GM21825 (cell line): ENCODE data around the gene GRAP2.
"Not testable (repeated sequence)": the region's sequence is repeated elsewhere in the genome, so short reads cannot be mapped to it uniquely, and the experiment has no call there.

ENCODE experiments used
- ATAC-seq: cut with Tn5 transposase; IDR thresholded peaks from one replicate; pipeline ENCODE4 v1.9.1; 2021; ENCODE audit warnings: mild to moderate bottlenecking, moderate library complexity; ENCODE audit not compliant: unreplicated experiment

The GRAP2 gene

DNA sequence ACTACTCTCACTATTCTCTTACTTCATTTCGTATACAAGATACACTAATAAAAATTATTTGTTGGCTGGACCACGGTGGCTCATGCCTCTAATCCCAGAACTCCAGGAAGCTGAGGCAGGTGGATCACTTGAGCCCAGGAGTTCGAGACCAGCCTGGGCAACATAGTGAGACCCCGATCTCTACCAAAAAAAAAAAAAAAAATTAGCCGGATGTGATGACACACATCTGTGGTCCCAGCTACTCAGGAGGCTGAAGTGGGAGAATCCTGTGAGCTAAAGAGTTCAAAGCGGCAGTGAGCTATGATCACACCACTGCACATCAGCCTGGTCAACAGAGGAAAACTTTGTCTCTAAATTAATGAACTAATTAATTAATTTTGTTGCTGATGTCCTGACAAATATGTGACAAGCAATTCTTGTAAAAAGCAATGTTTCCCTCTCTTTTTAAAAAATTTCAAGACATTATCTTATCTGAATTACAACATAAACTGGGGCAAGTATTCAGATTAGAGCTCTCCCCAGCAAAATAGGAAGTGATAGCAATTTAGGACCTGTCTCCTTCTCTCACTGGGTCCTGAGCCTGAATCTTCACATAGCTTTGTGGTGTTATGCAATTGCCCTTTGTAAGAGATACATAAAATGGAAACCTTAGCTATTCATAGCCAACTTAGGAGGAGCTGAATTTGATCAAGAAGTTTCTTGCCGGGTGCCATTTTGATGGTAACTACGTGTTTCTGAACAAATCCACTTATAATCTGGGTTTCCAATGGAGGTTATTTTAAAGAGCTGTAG, 41.8 kb downstream of the GRAP2 start:
- no peak for ATAC-seq

DNA sequence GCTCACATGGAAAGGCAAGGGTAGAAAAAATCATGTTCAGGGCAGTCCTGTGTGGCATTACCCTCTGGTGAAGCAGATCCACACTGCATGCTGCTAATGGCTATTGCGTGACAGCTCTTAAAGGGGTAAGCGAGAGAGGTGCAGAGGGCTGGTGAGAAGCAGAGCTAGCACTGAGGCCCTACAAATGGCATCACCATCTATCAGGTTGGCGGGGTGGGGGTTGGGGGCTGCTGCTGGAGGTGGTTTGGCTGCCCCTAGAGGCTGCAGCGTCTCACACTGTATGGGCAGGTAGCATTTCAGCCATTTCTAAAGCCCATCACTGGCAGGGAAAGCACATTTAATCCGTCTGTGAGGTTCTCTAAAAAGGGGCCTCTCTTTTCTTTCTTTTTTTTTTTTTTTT, 42.5 kb downstream of the GRAP2 start:
- no peak for ATAC-seq

DNA sequence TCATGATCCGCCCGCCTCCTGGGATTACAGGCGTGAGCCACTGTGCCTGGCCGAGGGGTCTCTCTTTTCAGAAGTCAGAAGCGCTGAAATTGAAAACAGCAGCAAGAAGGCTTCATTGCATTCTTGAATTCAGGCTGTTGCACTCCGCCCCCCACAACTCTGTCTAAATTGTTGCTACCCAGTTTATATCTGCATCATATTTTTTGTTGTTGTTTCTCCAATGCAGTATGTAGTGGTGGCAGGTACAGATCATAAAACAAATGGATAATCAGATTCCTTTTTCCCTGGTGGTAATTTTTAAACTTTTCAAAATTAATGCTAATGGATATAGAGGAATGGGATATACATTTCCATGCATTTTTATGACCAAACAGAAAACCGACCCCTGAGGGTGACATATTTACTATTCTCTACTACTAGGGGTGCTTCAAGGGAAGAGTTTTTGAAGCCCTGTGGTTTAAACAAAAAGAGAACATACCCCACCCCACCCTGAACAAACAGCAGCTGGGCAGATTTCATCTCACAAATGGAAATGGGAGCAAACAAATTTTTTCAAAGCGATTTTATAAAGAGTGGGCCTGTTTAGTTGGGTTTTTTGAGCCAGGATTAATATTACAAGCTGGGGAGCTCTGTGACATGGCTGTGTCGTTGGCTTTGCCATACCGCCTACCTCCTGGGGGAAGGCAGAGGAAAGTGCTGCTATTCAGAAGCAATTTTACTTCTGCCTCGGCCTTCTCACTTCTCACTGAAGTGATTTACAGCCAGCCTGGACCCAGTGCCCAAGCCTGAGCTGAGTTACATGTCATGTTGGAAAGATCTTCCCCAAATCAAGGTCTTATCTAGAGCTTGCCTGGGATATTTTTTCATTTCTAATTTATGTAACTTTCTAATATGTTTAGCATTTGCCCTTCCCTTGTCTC, 43.3 kb downstream of the GRAP2 start:
- no peak for ATAC-seq

DNA sequence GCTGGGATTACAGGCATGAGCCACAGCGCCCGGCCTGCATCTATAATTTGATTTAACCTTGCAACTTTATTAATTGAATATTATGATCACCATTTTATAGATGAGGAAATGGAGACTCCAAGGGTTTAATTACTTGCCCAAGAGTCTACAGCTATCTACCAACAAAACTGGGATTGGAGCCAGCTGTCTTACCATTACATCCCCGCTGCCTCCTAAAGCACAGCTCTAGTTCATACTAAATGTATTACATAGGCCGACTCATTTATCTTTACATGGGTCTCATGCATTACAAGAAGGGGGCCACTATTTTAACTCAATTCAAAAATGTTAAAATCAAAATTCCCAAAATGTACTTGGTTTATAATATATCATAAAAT, 45.2 kb downstream of the GRAP2 start:
- no peak for ATAC-seq

DNA sequence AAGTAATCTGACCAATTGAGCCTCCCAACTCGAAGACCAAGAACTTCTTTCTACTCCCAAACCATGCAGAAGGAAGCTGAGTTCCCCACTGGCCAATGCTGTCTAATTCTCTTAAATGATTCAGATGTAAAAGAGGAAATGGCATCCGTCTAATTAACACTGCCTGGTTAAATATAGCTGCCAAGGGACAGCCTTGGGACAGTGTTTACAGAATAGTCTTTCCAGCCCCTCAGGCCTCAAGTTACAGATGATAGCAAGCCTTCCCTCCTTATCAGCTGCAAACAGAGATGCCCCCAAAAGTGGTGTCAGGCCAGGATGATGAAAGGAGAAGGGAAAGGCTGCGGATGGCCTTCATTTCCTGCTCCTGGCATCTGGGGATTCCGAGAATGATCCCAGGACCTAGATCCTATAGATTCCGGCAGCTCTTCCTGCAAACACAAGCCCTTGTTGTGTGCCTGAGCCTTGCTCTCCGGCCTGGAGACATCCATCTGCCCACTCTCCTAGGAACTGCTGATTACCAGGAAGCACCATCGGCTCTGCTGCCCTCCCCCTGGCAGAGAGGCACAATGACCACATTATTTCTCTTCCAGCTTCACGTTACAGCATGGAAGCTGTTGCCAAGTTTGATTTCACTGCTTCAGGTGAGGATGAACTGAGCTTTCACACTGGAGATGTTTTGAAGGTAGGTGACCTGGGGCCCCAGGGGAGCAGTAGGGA, 45.8 kb downstream of the GRAP2 start:
- no peak for ATAC-seq

DNA sequence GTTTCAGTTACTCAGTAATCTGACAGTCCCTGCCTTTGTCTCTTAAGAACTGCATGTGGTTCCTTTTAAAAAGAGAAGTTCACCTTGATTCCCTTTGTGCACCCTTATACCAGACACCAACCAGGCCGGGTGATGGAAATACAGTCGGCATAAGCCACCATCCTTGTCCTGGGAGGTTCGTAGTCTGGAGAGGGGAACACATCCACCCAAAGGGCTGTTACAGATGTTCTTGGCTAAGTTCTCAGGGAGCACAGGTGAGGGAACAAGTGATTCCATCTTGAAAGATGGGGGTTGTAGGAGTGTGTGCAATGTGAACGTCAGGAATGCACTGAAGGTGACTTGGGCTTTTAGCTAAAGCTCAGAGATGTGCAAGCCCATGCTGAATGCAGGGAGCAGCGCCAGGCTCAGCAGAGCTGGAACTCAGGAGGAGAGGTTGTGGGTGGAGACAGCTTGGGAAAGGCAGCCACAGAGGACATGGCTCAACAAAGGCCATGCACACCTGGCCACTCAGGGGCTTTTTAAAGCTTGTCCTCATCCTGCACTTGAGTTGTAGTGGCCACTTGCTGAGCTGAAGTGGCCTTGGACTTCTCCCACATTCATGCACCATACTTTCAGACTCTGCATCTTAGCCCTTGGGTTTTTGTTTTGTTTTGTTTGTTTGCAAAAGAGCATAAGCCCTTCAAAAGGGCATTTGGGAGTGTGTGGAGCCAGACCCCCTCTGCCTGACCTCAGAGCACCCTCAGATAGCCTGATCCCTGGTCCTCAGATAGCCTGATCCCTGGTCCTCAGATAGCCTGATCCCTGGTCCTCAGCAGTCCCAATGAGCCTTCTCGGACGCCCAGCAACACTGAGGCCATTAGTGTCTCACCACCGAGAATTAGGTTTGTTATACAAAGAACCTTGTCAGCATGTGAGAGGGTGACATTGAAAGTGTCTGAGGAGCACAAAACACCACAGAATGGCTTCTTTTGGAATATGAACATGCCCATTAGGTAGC, 46.6 kb downstream of the GRAP2 start:
- ATAC-seq: no peak

DNA sequence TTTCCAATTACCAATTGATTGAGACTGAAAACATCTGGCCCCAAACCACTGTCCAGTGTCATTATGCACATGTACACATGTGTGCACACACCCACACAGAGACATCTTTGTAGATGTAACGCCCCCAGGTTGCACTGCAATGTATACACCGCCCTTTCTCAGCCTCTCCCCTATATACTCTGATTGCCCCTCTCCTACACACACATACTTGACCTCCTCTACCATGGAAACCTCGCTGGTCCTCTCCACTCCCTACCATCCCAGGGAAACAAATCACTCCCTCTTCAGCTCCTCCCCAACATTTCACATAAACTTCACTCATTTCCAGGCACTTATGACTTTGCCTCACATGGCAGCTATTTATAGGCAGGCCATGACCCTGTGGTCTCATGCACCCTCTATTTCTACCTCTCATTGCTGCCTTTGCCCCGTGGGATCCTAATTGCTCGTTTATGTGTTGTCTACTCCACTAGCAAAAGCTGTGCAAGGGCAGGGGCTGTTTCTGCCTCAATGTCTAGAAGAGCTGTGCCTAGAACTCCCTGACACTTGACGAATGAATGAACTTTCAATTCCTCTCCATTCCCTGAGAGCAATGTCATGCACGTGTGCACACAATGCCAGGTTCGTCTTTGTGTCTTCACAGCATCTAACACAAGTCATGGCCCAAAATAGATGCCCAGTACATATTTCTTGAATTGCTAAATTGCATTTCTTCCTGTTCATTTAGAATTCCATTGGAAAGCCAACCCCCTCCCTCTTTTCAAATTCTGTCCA, 49.3 kb downstream of the GRAP2 start:
- ATAC-seq: no peak

DNA sequence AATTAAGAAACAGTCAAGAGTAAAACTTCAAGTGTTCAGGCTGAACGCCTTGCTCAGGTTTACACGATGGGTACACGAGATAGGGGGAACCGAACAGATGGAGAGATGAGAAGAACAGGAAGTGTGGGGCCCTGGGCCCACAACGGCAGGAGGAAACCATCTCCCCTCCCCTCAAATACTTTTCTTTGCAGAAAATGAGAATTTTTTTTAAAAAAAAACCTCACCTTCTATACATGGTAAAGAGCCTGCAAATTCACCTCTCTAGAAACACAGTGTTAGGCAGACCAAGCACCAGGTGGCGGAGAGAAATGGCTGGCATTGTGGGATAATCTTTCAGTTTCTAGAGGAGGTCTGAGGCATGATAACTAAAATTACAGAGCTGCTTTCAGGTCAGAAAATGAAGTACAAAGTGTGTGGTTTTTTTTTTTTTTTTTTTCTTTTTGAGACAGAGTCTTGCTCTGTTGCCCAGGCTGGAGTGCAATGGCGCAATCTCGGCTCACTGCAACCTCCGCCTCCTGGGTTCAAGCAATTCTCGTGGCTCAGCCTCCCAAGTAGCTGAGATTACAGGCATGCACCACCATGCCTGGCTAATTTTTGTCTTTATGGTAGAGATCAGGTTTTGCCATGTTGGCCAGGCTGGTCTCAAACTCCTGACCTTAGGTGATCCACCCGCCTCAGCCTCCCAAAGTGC, 50.9 kb downstream of the GRAP2 start:
- not testable (repeated sequence) for ATAC-seq

DNA sequence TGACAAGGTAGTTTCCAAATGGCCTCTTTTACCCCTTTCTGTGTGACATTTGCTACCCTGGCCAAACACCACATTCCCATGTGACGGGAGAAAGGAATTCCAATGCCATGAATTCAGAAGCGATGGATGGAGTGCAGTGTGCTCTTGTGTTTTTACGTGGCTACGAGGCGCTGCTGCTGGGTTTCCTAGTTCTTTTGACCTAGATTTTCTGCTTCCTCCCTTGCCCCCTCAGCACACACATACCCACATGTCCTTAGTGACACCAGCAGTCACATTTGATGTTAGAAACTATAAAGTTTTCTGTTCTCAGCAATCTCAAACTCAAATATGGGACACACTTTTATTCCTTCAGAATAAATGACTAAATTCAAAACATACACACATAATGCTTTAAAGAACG, 51.5 kb downstream of the GRAP2 start:
- no peak for ATAC-seq

DNA sequence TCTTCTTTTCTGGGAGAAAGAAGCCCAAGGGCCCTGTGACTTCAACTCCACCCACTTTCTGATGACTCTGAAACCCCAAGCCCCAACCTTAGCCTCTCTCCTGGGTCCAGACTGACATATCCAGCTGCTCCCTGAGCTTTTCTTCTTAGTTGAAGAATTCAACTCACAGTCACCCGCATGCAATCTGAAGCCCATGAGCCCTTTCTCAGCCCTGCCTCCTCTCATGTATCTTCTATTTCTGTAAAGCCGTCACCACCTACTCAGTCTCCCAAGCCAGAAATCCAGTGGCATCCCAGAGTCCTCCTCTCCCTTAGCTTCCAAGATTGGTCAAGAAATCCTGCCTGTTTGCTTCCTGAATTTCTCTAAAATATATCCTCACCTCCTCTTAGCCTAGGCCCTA, 52.2 kb downstream of the GRAP2 start:
- ATAC-seq: no peak

DNA sequence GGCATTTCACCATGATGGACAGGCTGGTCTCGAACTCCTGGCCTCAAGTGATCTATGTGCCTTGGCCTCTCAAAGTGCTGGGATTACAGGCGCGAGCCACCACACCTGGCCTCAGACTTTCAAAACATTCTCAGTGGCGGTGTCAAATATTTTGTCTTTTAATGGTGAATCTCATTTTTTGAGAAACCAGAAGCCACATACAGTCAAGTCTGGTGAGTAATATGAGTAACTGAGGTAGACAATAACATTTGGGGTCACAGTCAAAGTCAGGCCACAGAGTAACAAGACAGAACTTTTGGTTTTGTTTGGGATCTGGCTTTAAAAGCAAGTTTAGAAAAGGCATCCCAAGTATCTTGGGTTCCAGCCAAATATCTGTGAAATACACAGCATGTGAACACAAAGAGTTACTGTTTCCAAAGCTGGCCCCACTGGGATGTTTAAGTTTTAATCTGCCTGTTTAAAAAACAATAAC, 53.7 kb downstream of the GRAP2 start:
- ATAC-seq: no peak

DNA sequence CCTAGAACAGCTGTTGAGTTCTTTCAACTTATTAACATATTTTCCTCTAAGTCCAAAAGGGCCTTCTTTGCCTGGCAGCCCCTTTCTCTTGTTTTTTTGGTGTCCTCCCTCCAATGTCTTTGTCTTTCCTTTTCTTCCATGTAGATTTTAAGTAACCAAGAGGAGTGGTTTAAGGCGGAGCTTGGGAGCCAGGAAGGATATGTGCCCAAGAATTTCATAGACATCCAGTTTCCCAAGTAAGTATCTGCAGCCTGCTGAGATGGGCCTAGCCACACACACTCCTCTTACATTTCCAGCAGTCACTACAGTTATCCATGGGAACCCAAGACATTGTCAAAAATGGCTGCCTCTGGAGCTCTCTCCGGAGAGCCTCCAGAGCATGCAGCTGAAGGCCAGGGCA, 54.8 kb downstream of the GRAP2 start:
- no peak for ATAC-seq

DNA sequence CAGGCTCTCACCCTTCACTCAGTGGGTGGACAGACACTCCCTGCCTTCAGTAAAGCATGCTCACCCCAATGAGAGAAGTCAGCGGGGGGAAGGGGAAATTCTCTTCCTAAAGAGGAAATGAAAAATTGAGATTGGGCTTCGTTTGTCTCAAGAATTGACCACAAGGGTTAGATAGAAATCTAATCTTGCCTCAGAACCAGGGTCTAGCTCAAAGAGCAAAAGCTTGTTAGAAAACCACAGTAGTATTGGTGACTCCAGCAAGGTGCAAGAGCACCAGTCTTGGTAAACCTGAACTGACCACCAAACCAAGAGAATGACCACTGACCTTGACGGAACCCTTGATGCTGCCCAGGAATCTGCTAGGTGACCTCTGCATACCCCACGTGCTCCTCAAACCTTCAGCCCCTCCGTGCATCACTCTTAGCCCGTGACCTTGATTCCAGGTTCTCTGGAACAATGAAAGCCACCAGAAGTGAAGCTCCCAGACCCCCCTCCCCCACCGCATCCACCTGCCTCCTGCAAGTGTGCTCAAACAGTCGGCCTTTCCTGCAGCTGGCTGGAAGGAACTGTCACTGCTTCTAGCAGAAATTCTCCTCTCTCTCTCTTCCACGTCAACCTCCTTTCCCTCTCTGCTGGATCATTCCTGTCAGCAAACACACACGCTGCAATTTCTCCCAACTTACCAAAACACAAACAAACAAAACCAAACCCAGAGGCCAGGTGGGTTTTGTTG, 56.2 kb downstream of the GRAP2 start:
- no peak for ATAC-seq

DNA sequence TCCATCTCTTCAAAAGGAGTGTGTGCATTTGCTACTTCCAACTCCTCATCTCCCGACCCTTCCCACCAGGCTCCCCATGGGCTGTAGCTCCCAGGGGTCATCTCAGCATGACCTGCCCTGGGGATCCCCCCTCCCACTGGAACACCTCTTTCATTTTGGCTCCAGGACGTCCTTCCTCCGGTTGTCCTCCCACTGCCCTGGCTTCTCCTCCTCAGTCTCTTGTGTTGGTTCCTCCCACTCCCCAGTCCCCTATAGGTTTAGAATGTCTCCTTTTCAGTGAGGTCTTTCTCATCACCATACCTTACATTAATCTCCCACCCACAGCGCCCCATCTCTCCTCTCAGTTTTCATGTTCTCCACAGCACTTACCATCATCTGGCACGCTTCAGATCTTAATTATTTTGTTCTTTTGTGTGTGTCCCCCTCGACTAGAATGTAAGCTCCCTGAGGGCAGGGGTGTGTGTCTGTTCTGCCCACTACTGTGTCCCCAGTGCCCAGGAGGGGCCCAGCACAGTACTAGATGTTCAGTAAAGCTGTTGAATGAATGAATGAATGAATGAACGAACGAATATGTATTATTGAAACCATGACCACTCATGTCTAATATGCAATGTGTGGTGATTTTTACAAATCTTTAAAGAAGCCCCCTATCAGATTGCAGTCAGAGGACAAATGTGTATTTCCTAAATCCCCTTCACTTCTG, 57.3 kb downstream of the GRAP2 start:
- ATAC-seq: no peak

DNA sequence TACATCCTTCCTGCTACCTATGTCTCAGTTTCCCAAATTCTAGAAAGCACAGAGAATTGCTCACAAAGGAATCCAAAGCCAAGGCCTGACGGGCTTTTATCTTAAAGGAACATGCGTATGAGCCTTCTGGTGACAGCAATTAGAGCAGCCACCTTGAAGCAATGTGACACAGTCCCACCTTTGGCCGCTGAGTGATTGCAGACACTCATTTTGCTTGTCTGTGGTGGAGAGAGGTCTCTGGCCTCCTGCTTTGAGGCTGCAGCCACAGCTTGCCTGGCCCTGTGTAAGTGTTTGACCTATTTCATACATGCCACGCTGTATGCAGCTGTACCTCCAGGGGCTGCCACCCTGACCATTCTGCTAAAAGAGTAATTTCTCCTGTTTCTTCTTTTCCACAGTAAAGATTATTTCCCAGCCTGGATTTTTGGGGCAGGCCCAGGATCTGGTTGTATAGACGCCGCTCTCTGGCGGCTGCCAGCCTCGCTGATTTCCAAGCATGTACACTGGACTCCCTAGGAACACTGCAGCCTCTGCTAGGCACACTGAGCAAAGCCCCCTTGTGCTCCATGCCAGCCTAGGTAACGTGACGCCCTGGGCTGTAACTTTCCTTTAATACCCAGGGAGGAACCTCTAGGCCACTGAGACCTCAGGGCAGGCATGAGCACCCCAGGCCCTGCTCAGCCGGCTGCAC, 58.2 kb downstream of the GRAP2 start:
- no peak for ATAC-seq

DNA sequence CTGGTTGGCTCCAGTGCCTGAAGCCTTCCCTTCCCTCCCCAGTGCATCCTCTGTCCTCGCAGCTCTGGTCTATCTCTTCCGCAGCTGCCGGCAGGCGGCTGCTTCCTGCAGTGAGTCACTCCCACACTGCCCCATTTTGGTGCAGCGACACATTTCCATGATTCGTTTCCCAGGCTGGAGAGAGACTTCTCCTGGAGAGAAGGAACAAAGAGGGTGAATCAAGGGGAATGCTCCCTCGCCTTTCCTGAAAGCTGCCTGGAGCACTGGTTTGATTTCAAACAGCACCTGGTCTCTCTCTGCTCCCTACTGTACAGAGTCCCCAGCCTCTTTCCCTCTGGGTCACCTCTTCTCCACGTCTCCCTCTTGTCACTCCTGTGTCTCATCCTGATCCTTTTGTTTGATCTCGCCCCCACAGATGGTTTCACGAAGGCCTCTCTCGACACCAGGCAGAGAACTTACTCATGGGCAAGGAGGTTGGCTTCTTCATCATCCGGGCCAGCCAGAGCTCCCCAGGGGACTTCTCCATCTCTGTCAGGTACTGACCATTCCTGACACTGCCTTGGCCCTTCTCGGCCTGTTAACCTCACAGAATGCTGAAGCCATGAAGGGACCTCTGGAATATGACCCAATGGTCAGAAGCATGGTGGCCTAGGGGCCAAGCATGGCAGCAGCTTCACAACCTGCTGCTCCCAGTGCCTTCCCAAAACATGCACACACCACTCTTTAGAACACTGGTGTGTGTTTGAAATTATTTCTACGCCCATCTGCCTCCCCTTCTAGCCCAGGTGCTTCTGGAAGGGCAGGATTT, 59.0 kb downstream of the GRAP2 start, which contains the start of gene TMA7B:
Gene TMA7B (plus strand): TSS at position 758 of the 808 bp plus-strand sequence. CDS start 3,978 bp downstream, outside the sequence.
- ATAC-seq: no peak
